GM21447 (cell line): ENCODE results near the gene EEF1AKMT3.

Source experiments
- ATAC-seq: cut with Tn5 transposase; IDR thresholded peaks from one replicate; pipeline ENCODE4 v1.9.1; 2021; ENCODE audit not compliant: unreplicated experiment

Gene EEF1AKMT3

GRCh38 chr12:57750561-57751431 is 21.6 kb upstream of the EEF1AKMT3 start:
- no peak for ATAC-seq

DNA sequence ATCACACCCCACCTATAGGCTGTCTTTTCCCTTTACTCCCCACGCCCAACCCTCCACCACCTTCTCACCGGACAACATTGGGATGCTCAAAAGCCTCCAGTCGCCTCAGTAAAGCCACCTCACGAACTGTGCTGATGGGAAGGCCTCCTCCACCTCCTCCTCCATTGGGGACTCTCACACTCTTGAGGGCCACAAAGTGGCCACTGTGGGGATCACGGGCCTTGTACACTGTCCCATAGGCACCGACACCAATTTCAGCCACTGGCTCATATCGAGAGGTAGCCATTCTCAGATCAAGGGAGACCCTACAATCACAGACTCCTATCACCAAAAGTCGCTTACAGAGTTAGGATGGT is 21.0 kb upstream of the EEF1AKMT3 start:
- no peak for ATAC-seq

DNA sequence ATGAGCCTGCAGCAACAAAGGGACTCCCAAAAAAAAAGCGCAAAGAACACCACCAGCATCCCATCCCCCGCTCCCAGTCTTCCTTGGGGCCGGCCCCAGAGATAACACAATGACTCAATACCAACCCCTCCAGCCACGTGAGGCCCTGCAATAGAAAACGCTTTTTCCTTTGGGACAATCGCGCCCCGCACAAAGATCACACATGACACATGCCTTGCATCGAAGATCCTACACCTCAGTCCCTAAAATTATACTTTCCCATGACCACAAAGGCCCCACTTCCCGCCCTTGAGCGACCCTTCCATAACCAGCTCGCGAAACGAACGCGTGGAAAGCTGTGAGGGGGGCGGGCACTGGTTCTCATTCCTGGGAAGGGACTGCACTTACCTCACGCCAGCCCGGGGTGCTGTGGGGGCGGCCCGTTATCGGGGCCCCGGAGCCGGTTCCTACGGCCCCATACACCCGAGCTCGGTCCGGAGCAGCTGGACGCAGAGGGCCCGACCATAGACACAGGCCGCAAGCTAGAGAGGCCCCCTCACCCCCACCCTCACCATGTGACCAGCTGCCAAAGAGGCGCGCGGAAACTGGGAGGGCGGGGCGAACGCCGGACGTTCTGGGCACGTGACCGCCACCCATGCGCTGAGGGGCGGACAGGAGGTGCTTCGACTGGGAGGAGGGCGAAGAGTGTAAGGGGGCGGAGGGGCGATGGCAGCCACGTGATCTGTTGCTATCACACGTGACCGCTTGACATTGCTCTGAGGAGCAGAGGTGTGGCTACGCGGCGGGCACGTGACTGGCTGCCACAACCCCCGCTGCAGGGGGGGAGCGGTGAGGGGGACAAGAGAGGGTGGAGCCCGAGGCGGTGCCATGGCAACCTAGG is 20.4 kb upstream of the EEF1AKMT3 start, which contains the start of gene CDK4:
Gene CDK4, minus strand, starts transcription at position 523 of the 880 bp plus-strand sequence. CDS start 593 bp downstream, outside the sequence.
- ATAC-seq, result peak; percentile 60

DNA sequence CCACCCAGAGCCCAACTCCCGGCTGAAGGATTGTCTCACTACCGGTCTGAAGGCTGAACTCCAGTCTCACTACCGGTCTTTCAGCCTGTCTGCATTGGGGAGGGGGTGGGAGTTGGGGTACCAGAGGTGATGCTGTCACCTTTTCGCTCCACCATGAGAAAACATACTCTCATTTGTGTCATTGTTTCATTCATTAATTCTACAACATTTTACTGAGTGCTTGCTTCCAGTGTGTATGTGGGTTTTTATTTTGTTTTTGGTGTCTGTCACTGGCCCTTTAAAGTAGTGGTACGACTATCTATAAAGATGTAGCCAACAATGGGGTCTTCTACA is 19.8 kb upstream of the EEF1AKMT3 start:
- ATAC-seq, result no peak

GRCh38 chr12:57753756-57754337 is 18.6 kb upstream of the EEF1AKMT3 start:
- no peak for ATAC-seq

DNA sequence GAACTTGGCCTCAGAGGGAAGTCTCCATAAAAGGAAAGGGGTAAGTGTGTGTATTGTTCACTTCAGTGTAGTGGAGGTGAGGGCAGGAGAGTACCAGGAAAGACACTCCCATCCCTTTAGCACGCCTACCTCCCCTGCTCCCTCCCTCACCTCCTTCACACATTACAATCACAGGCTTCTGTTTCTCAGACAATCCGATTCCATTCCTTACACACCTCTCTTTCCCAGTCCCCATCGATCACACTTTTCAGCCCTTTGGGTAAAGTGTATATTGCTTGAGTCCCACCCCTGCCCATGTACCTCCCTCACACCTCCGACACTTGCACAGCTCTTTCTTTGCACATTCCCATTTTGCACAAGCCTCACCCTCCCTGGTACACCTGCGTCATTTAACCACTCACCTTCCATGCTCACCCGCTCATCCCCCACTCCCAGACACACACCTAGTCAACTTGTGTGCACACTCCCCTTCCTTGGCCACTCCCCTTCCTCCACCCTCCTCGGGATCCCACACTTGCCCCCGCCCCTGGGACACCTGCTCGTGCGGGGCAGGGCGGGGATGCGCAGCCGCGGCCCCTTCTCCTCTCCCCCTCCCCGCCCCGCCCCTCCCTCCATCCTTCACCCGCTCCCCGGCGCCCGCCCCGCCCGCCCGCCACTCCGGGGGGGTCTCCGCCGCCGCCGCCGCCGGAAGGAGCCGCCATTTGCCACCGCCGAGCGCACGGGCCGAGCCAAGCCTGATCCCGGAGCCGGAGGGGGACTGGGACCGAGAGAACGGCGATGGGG is 17.8 kb upstream of the EEF1AKMT3 start, which contains the start of gene MARCHF9:
Gene MARCHF9, plus strand, starts transcription at position 693 of the 783 bp plus-strand sequence. CDS start 426 bp downstream, outside the sequence.
- peak; percentile 37 for ATAC-seq

DNA sequence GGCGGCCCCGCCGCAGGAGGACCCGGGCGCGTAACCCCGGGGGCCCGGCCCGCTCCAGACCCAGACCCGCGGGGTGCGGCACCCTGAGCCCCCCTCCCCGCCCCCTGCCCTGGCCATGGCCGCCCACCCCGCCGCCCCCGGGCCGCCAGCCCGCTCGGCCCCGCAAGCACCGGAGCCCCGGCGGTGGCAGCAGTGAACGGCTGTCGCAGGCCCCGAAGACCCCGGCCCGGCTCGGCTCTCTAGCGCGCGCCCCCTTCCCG is 17.3 kb upstream of the EEF1AKMT3 start:
- ATAC-seq, result no peak

DNA sequence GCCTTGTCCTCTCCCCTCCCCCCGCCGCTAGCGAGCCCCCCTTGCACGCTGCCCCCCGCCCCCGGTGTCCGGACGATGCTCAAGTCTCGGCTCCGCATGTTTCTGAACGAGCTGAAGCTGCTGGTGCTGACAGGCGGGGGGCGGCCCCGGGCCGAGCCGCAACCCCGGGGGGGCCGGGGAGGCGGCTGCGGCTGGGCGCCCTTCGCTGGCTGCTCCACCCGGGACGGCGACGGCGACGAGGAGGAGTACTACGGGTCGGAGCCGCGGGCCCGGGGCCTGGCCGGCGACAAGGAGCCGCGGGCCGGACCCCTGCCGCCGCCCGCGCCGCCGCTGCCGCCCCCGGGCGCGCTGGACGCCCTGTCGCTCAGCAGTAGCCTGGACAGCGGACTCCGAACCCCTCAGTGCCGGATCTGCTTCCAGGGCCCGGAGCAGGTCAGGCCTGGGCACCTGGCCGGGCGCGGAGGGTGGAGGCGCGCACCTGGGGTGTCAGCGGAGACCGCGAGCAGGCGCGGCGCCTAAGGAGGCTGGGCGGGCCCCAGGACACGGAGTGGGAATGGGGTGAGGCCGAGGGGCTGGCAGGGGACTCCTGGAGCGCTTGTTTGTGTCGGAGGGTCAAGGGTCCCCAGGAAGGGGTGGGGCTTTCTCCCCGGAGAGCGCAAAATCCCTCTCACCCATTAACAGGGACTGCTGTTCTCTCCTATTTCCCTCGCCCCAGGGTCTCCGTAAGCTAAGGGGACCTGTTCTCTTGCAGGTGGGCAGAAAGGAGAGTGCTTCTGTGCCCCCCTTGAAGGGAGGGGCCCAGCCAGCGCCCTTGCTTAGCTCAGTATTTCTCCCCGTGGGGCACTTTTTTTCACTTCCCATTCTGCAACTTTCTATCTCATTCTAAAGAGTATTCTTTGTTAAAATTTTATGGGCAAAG is 16.7 kb upstream of the EEF1AKMT3 start:
- ATAC-seq, result no peak

GRCh38 chr12:57756406-57757341 is 15.7 kb upstream of the EEF1AKMT3 start:
- ATAC-seq, result peak; percentile 24

DNA sequence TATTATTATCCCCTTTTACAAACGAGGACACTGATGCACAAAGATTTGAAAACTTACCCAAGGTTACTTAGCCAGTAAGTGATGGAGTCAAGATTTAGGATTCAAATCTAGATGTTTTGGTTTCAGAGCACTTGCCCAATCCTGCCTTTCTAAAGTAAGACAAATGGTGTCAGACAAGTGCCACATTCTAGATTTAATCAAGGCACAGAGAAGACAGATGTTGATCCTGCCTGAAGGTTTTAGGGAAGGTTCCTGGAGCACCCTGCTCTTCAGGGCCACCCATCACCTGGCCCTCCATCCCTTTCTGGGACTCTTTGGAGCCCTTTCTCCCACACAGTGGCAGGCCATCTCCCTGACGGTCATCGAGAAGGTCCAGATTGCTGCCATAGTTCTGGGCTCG is 14.6 kb upstream of the EEF1AKMT3 start:
- ATAC-seq, result no peak

- ATAC-seq, result no peak
Observed at GRCh38 chr12:57758552-57759359, 13.7 kb upstream of the EEF1AKMT3 start.

GRCh38 chr12:57759360-57759980 is 12.9 kb upstream of the EEF1AKMT3 start:
- no peak for ATAC-seq

DNA sequence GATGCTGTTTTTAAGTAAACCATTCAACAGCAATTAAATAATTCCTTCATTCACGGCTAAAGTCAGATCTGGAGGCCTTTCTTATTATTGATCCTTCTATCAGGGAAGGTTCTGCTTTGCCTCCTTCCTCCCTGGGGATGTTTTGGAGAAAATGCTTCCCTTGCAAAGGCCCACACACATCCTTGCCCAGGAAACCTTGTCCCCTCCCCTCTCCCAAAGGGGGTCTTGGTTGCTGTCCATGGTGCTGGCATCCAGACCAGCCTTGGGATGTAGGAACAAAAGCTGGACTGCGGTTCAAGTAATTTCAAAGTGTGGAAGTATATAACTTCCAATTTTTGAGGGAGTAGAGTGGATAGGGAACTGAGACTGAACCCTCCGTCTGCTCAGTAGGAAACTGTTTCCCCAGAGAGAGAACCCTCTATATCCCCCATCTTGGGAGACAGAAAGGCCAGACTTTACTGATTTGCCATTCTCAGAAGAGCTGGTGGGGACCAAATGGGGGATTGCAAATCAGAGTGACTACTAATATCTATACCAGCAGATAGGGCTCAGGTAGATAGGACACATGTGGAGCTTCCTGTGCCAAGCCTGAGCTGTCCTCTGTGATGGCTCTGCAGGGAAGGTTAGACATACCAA is 11.9 kb upstream of the EEF1AKMT3 start:
- no peak for ATAC-seq

- ATAC-seq, result no peak
Observed at GRCh38 chr12:57761391-57761998, 10.9 kb upstream of the EEF1AKMT3 start.

GRCh38 chr12:57762463-57762862 is 10.0 kb upstream of the EEF1AKMT3 start:
- no peak for ATAC-seq

- ATAC-seq, result no peak
Observed at GRCh38 chr12:57763881-57764661, 8.3 kb upstream of the EEF1AKMT3 start.
